ENCODE measurements around the gene PKD2L1.

DNA sequence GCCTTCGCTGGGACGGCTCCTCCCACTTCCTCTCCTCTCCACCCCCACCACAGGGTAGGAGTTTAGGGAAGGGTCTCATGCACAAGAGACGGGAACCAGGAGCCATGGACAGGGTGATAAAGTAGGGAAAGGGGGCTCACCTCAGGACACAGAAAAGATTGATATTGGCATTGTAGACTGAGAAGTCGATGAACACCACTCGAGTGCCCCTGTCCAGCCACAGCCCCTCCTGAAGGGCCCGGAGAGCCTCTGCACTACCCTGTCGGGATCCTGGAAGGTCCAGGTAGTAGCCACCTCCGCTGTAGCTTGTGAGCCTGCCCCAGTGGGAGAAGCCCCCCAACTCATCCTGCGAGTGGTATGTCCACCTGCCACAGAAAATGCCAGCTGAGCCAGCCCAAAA is 32.8 kb downstream of the PKD2L1 start:
- TF ChIP-seq, protein P1, sequence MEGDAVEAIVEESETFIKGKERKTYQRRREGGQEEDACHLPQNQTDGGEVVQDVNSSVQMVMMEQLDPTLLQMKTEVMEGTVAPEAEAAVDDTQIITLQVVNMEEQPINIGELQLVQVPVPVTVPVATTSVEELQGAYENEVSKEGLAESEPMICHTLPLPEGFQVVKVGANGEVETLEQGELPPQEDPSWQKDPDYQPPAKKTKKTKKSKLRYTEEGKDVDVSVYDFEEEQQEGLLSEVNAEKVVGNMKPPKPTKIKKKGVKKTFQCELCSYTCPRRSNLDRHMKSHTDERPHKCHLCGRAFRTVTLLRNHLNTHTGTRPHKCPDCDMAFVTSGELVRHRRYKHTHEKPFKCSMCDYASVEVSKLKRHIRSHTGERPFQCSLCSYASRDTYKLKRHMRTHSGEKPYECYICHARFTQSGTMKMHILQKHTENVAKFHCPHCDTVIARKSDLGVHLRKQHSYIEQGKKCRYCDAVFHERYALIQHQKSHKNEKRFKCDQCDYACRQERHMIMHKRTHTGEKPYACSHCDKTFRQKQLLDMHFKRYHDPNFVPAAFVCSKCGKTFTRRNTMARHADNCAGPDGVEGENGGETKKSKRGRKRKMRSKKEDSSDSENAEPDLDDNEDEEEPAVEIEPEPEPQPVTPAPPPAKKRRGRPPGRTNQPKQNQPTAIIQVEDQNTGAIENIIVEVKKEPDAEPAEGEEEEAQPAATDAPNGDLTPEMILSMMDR (conservative IDR thresholded peaks at IDR 0.05; ENCODE audit: low read depth, low read length), result no peak
- no peak for TF ChIP-seq EZH2 (IDR thresholded peaks at IDR 0.05; ENCODE audit: low read length, unreplicated experiment)
